A673 (cell line): ENCODE results near the gene KCNS3.

Experiments used
- EZH2 ChIP-seq: fragments of 200-600 bp; sonication (generic); IDR thresholded peaks from 2 replicates; pipeline ENCODE4 v1.6.1; 2017; ENCODE audit warnings: borderline replicate concordance, low read depth, mild to moderate bottlenecking, mixed read lengths, antibody characterized with exemption, low read length; ENCODE audit not compliant: poor library complexity, severe bottlenecking
- TF ChIP-seq, protein P1 (sequence below): fragments of 300-800, 200-600 bp; sonication (generic); conservative IDR thresholded peaks from 2 replicates; pipeline ENCODE4 v1.5.1; 2017; ENCODE audit warnings: low read depth, mild to moderate bottlenecking, antibody characterized with exemption, low read length, moderate library complexity, mixed read lengths

DNA sequence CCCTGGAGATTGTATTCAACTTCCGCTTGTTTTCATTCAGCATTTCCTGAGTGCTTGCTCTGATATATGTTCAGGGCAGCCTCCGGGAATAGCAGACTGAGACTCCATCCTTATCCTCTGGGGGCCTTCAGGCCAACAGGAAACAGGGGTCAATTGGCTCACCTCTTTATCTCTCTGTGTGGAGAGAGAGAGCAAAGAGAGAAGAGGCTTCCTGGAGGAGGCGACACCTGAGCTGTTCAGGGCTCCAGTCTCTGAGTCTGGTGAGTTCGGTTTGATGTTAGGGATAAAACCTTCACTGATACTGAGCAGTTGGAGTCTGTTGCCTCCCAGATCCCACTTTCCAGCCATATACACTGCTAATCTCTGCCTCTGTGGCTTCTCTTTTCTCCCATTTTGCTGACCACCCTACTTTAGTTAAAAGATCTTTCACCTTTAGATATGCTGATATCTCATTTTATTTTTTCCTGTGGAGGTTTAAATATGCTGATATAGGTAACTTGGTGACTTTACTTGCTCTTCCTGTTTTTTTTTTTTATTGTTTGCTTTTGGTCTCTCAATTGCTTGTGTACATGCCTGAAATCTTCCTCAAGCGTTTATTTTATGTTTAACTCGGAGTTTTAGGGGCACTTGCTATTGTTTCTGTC is 56.9 kb downstream of the KCNS3 start:
- TF ChIP-seq, protein P1, sequence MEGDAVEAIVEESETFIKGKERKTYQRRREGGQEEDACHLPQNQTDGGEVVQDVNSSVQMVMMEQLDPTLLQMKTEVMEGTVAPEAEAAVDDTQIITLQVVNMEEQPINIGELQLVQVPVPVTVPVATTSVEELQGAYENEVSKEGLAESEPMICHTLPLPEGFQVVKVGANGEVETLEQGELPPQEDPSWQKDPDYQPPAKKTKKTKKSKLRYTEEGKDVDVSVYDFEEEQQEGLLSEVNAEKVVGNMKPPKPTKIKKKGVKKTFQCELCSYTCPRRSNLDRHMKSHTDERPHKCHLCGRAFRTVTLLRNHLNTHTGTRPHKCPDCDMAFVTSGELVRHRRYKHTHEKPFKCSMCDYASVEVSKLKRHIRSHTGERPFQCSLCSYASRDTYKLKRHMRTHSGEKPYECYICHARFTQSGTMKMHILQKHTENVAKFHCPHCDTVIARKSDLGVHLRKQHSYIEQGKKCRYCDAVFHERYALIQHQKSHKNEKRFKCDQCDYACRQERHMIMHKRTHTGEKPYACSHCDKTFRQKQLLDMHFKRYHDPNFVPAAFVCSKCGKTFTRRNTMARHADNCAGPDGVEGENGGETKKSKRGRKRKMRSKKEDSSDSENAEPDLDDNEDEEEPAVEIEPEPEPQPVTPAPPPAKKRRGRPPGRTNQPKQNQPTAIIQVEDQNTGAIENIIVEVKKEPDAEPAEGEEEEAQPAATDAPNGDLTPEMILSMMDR: no peak
- TF ChIP-seq EZH2: no peak
